ENCODE results near the gene GEMIN5. TPM values are rescaled to one million over a fixed set of nuclear protein-coding genes. Genes with fewer than 3 reads are reported as not detected.

The GEMIN5 gene
- total and polyA plus RNA-seq, 2 of the 13 experiments (the other 11 are each of a cell fraction or from before 2014, with no cell fraction given), result 6.6 to 28.6 TPM

DNA sequence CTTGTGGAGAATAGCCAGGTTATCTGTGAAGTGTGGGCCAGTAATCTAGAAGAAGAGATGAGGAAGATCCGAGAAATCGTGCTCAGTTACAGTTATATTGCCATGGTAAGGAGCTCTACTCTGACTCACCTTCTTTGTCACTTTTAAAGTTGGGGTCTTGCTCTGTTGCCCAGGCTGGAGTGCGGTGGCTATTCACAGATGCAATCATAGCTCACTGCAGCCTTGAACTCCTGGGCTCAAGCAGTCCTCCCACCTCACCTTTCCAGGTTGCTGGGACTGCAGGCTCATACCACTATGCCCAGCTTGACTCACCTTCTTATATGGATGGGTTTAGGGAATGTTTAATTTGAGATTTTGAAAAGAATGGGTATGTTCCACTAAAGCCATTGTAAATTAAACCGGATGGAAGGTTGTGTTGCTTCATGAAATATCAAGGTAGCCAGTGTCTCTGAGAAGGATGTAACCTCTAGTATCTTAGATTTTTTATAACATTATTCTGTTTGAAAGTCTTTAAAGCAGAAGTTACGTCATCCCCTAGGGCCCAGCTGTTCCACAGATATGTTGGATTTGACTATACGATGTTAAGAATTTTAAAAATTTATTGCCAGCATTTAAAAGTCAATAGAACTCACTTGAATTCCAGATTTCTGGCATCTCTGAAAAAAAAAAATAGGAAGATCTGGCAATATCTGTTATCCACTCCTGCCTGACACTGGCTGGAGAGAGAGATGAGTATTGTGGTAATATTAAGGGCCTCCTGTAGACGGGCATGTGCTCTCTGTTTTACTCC is 74.5 kb downstream of the GEMIN5 start:
- 93% methylated on average over 7 of the region's 7 CpGs for WGBS (ENCODE audit: low lambda C conversion rate)
- DNase-seq (ENCODE audit: low spot score) (no peak), ATAC-seq (no peak), FAIRE-seq (no peak)
- Histone ChIP-seq H3K9me3 (ENCODE audit: low read length) (no peaks in the 10 kb centered on the region), H4K20me1 (ENCODE audit: insufficient read depth, low read length) (peaks cover 30% of the 10 kb centered on the region), H3K27ac (ENCODE audit: extremely low read length, insufficient read depth, low read length) (no peak overlapping the region), H3K79me2 (ENCODE audit: insufficient read depth, low read length) (peaks cover 72% of the 10 kb centered on the region), H3K4me3 (replicated peaks in 1 of 3; ENCODE audit: insufficient read depth in 1 of 3, low read depth in 2 of 3, low read length in 3 of 3) (no peak overlapping the region), H3K27me3 (ENCODE audit: control insufficient read depth in 1 of 2, insufficient read depth in 2 of 2, low read length in 2 of 2) (peaks cover 0 to 4% of the 10 kb centered on the region in 2 experiments; a peak in 1 of 5 replicates), H3K4me1 (ENCODE audit: insufficient read depth, low read length) (peaks cover 53% of the 10 kb centered on the region), H3K36me3 (replicated peaks in 1 of 2; ENCODE audit: control insufficient read depth in 1 of 2, insufficient read depth in 2 of 2, low read length in 2 of 2) (peaks cover 5 to 36% of the 10 kb centered on the region in 2 experiments; a peak in 4 of 5 replicates), H3K9ac (ENCODE audit: insufficient read depth, low read depth, low read length) (no peak overlapping the region), H2AFZ (ENCODE audit: low read length) (no peak overlapping the region), H3K4me2 (ENCODE audit: low read depth, low read length) (peak overlapping the region; percentile 7; the same call in 1 of the 2 replicates)
- TF ChIP-seq ZNF629 (CRISPR knock-in tag; conservative IDR thresholded peaks at IDR 0.05), result no peak
- TF ChIP-seq ZNF121 (CRISPR knock-in tag; IDR thresholded peaks at IDR 0.05), result peak; percentile 95
- TF ChIP-seq CBX1 (IDR thresholded peaks at IDR 0.05; ENCODE audit: low read depth), result no peak
- intact Hi-C loops (cut with micrococcal nuclease; ENCODE audit: unreplicated experiment) (no loop called here), in situ Hi-C loops (cut with HindIII; ENCODE audit: extremely low pct_ligation_motif_present, low pct_unique_long_range_greater_than_20kb) (no loop called here)
- ChIA-PET CTCF (ENCODE audit: low intra/inter-chr PET ratio, low total read pairs) (no interaction called here), POLR2A (no interaction called here)
- BruUV-seq (replicated peaks), result no TSS peak

DNA sequence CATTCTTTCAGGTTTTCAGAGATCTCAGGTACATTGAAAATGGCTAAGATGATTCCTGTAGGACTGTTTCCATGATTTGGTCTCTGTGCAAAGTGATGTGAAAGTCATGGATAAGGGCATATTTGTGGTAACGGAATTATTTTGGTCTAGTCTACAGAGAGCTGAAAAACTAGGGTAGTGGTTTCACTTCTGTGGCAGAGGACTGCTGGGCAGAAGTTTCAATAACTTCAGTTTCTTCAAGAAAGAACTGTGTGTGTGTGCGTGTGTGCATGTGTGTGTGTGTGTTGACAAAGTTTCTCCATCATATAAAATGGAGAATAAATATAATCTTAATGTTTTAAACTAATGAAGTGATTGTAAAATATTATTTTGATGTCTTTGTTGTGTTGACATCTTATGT is 75.2 kb downstream of the GEMIN5 start:
- H3K9me3 ChIP-seq (ENCODE audit: low read length), result no peaks in the 10 kb centered on the region
- DNase-seq (ENCODE audit: low spot score), result no peak
- peaks cover 5 to 34% of the 10 kb centered on the region in 2 experiments; a peak in 4 of 5 replicates for H3K36me3 ChIP-seq (replicated peaks in 1 of 2; ENCODE audit: control insufficient read depth in 1 of 2, insufficient read depth in 2 of 2, low read length in 2 of 2)
- peak overlapping the region; percentile 95 for H3K4me2 ChIP-seq (ENCODE audit: low read depth, low read length)
- peaks cover 53% of the 10 kb centered on the region for H3K4me1 ChIP-seq (ENCODE audit: insufficient read depth, low read length)
- ATAC-seq, result no peak
- ChIA-PET POLR2A (no interaction called here), CTCF (ENCODE audit: low intra/inter-chr PET ratio, low total read pairs) (no interaction called here)
- FAIRE-seq, result no peak
- H3K9ac ChIP-seq (ENCODE audit: insufficient read depth, low read depth, low read length), result no peak overlapping the region
- H3K79me2 ChIP-seq (ENCODE audit: insufficient read depth, low read length), result peaks cover 72% of the 10 kb centered on the region
- intact Hi-C loops (cut with micrococcal nuclease; ENCODE audit: unreplicated experiment) (no loop called here), in situ Hi-C loops (cut with HindIII; ENCODE audit: extremely low pct_ligation_motif_present, low pct_unique_long_range_greater_than_20kb) (no loop called here)
- H3K27ac ChIP-seq (ENCODE audit: extremely low read length, insufficient read depth, low read length), result no peak overlapping the region
- peaks cover 30% of the 10 kb centered on the region for H4K20me1 ChIP-seq (ENCODE audit: insufficient read depth, low read length)
- H3K27me3 ChIP-seq (ENCODE audit: control insufficient read depth in 1 of 2, insufficient read depth in 2 of 2, low read length in 2 of 2), result peaks cover 0 to 4% of the 10 kb centered on the region in 2 experiments; a peak in 1 of 5 replicates
- WGBS (ENCODE audit: low lambda C conversion rate), result 98% methylated on average over 2 of the region's 2 CpGs
- no TSS peak for BruUV-seq (replicated peaks)
- no peak overlapping the region for H3K4me3 ChIP-seq (replicated peaks in 1 of 3; ENCODE audit: insufficient read depth in 1 of 3, low read depth in 2 of 3, low read length in 3 of 3)
- H2AFZ ChIP-seq (ENCODE audit: low read length), result no peak overlapping the region
- no peak for TF ChIP-seq ZBTB20 (CRISPR knock-in tag; IDR thresholded peaks at IDR 0.05; ENCODE audit: borderline replicate concordance, low read depth)
- TF ChIP-seq, protein P1, sequence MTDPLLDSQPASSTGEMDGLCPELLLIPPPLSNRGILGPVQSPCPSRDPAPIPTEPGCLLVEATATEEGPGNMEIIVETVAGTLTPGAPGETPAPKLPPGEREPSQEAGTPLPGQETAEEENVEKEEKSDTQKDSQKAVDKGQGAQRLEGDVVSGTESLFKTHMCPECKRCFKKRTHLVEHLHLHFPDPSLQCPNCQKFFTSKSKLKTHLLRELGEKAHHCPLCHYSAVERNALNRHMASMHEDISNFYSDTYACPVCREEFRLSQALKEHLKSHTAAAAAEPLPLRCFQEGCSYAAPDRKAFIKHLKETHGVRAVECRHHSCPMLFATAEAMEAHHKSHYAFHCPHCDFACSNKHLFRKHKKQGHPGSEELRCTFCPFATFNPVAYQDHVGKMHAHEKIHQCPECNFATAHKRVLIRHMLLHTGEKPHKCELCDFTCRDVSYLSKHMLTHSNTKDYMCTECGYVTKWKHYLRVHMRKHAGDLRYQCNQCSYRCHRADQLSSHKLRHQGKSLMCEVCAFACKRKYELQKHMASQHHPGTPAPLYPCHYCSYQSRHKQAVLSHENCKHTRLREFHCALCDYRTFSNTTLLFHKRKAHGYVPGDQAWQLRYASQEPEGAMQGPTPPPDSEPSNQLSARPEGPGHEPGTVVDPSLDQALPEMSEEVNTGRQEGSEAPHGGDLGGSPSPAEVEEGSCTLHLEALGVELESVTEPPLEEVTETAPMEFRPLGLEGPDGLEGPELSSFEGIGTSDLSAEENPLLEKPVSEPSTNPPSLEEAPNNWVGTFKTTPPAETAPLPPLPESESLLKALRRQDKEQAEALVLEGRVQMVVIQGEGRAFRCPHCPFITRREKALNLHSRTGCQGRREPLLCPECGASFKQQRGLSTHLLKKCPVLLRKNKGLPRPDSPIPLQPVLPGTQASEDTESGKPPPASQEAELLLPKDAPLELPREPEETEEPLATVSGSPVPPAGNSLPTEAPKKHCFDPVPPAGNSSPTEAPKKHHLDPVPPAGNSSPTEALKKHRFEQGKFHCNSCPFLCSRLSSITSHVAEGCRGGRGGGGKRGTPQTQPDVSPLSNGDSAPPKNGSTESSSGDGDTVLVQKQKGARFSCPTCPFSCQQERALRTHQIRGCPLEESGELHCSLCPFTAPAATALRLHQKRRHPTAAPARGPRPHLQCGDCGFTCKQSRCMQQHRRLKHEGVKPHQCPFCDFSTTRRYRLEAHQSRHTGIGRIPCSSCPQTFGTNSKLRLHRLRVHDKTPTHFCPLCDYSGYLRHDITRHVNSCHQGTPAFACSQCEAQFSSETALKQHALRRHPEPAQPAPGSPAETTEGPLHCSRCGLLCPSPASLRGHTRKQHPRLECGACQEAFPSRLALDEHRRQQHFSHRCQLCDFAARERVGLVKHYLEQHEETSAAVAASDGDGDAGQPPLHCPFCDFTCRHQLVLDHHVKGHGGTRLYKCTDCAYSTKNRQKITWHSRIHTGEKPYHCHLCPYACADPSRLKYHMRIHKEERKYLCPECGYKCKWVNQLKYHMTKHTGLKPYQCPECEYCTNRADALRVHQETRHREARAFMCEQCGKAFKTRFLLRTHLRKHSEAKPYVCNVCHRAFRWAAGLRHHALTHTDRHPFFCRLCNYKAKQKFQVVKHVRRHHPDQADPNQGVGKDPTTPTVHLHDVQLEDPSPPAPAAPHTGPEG (CRISPR knock-in tag; IDR thresholded peaks at IDR 0.05), result no peak
- TF ChIP-seq, protein P2, sequence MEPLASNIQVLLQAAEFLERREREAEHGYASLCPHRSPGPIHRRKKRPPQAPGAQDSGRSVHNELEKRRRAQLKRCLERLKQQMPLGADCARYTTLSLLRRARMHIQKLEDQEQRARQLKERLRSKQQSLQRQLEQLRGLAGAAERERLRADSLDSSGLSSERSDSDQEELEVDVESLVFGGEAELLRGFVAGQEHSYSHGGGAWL (CRISPR knock-in tag; IDR thresholded peaks at IDR 0.05), result no peak
- TF ChIP-seq PRMT3 (CRISPR knock-in tag; IDR thresholded peaks at IDR 0.05; ENCODE audit: borderline replicate concordance, low read depth), result no peak
- no peak for TF ChIP-seq ZNF766 (CRISPR knock-in tag; IDR thresholded peaks at IDR 0.05; ENCODE audit: borderline replicate concordance)
- TF ChIP-seq JUND (CRISPR knock-in tag; IDR thresholded peaks at IDR 0.05), result no peak
- no peak for TF ChIP-seq REXO4 (CRISPR knock-in tag; IDR thresholded peaks at IDR 0.05; ENCODE audit: borderline replicate concordance)
- no peak for TF ChIP-seq MTA3 (CRISPR knock-in tag; IDR thresholded peaks at IDR 0.05)
- no peak for TF ChIP-seq SP4 (CRISPR knock-in tag; IDR thresholded peaks at IDR 0.05)

Measured in HepG2 (cell line).